K562 (cell line): ENCODE results near the gene C1orf56. TPM values are rescaled to one million over a fixed set of nuclear protein-coding genes. Genes with fewer than 3 reads are reported as not detected.
A peak's percentile ranks its signal among the peaks of the same experiment; 100 is the strongest.

Experiments used
- CEBPB ChIP-seq: fragments of 450-650 bp; IDR thresholded peaks from 2 replicates; pipeline ENCODE4 v1.6.1; 2016; ENCODE audit warnings: missing genetic modification characterization, missing compliant biosample characterization
- CHD7 ChIP-seq: fragments of 200-600 bp; sonication (generic); IDR thresholded peaks from one replicate; pipeline ENCODE4 v1.6.1; 2012; ENCODE audit warnings: mild to moderate bottlenecking, low read depth, low read length, inconsistent platforms
- DACH1 ChIP-seq: fragments of 450-650 bp; IDR thresholded peaks from 2 replicates; pipeline ENCODE4 v1.6.1; 2018; ENCODE audit not compliant: partially characterized antibody
- ILK ChIP-seq: fragments of 450-650 bp; IDR thresholded peaks from 2 replicates; pipeline ENCODE4 v1.6.1; 2016; ENCODE audit warnings: missing genetic modification characterization, low read depth, mild to moderate bottlenecking, missing compliant biosample characterization, moderate library complexity, borderline replicate concordance
- KHSRP ChIP-seq: fragments of 450-650 bp; IDR thresholded peaks from 2 replicates; pipeline ENCODE4 v1.6.1; 2017
- MCM3 ChIP-seq: fragments of 450-650 bp; IDR thresholded peaks from 2 replicates; pipeline ENCODE4 v1.6.1; 2016
- SIN3A ChIP-seq, 2 experiments: fragments of 150-350 bp in 1 of 2; IDR thresholded peaks; 2 replicates each; pipeline ENCODE4 v1.6.1; 2011 to 2016; ENCODE audit warnings: borderline replicate concordance in 2 of 2, low read depth in 2 of 2, low read length in 2 of 2, mild to moderate bottlenecking in 2 of 2, moderate library complexity in 2 of 2; ENCODE audit not compliant: control insufficient read depth in 1 of 2
- SUPT5H ChIP-seq: fragments of 450-650 bp; IDR thresholded peaks from 2 replicates; pipeline ENCODE4 v1.6.1; 2016
- ZBTB43 ChIP-seq: sonication (generic); formaldehyde crosslinking; IDR thresholded peaks from 2 replicates; pipeline ENCODE4 v1.8.0; 2023; ENCODE audit warnings: mild to moderate bottlenecking, missing genetic modification reagents
- ZKSCAN8 ChIP-seq: fragments of 200-800 bp; sonication (Bioruptor generic); IDR thresholded peaks from 2 replicates; pipeline ENCODE4 v1.6.1; 2016; ENCODE audit warnings: missing genetic modification characterization, missing compliant biosample characterization
- ZNF121 ChIP-seq: sonication (generic); formaldehyde crosslinking; conservative IDR thresholded peaks from 2 replicates; pipeline ENCODE4 v1.8.0; 2022; ENCODE audit warnings: missing genetic modification reagents
- ZNF133 ChIP-seq: fragments of 250-450 bp; sonication (Bioruptor Pico); IDR thresholded peaks from 2 replicates; pipeline ENCODE4 v1.4.0; 2020; ENCODE audit warnings: mild to moderate bottlenecking
- ZNF655 ChIP-seq: fragments of 250-450 bp; sonication (Bioruptor Pico); IDR thresholded peaks from 2 replicates; pipeline ENCODE4 v1.5.0; 2021
- ZNF785 ChIP-seq: fragments of 250-450 bp; sonication (Bioruptor Pico); IDR thresholded peaks from 2 replicates; pipeline ENCODE4 v1.4.0; 2020; ENCODE audit warnings: mild to moderate bottlenecking
- polyA plus RNA-seq, 8 experiments: library from polyadenylated mRNA; depleted of rRNA in 4 of 8; stranded (reverse) in 5 of 8; unstranded in 3 of 8; fragments of >200 nt; fragmentation: Nextera tagmentation in 2 of 8; fragmentation: Illumina TruSeq in 1 of 8; extraction: Ambion mirVana in 2 of 8; extraction: Trizol in 1 of 8; gene quantifications; 2 replicates each; pipeline versions ENCODE4 v1.2.1 to v1.2.3, GENCODE V29; 2011 to 2014; ENCODE audit warnings: inconsistent platforms in 1 of 8, missing spikeins in 1 of 8
- total RNA-seq, 7 experiments: library from RNA; depleted of rRNA in 6 of 7; stranded (reverse); fragments of >200 nt in 6 of 7; fragmentation: Illumina TruSeq in 2 of 7; extraction: Trizol in 2 of 7; gene quantifications; 2 replicates each; pipeline versions ENCODE4 v1.2.1 to v1.2.3, GENCODE V29; 2011 to 2021; ENCODE audit warnings: low replicate concordance in 1 of 7

The C1orf56 gene
- total and polyA plus RNA-seq, 9 of the 15 experiments (the other 6 are each of a cell fraction or from before 2014, with no cell fraction given), result 0.18 to 15.7 (median 1.1) TPM

GRCh38 chr1:151006327-151007052 is 41.1 kb upstream of the C1orf56 start, which contains the start of gene MINDY1 (continued):
- no peak for TF ChIP-seq ILK (tag)
- peak; percentile 43; the same call in 1 of the 2 replicates for TF ChIP-seq SUPT5H
- TF ChIP-seq ZBTB43 (CRISPR knock-in tag), result no peak
- no peak for TF ChIP-seq SIN3A (IDR thresholded peaks at IDR 0.05; ENCODE audit: borderline replicate concordance in 2 of 2, control insufficient read depth in 1 of 2, low read depth in 2 of 2, low read length in 2 of 2)
- no peak for TF ChIP-seq ZNF785 (CRISPR knock-in tag)
- TF ChIP-seq ZNF655 (CRISPR knock-in tag), result no peak
- TF ChIP-seq DACH1, result no peak
- TF ChIP-seq ZKSCAN8, result no peak
- no peak for TF ChIP-seq MCM3
- TF ChIP-seq CEBPB (tag), result no peak
- no peak for TF ChIP-seq CHD7
- TF ChIP-seq KHSRP, result no peak
- no peak for TF ChIP-seq ZNF133 (CRISPR knock-in tag)
- TF ChIP-seq ZNF121 (CRISPR knock-in tag), result no peak
